ENCODE results near the gene TP53I13. TPM values are rescaled to one million over a fixed set of nuclear protein-coding genes. Genes with fewer than 3 reads are reported as not detected.

TP53I13 gene
- total and polyA plus RNA-seq, 2 of the 13 experiments (the other 11 are each of a cell fraction or from before 2014, with no cell fraction given): 16.9 to 25.7 TPM

GRCh38 chr17:29591737-29592608 is 23.5 kb downstream of the TP53I13 start (continued):
- TF ChIP-seq MIXL1 (CRISPR knock-in tag; IDR thresholded peaks at IDR 0.05): 0 out of 2 replicates have a peak, but pooled peaks have one; percentile 44
- TF ChIP-seq ETS1 (CRISPR knock-in tag; IDR thresholded peaks at IDR 0.05): no peak
- TF ChIP-seq SNAPC5 (CRISPR knock-in tag; IDR thresholded peaks at IDR 0.05; ENCODE audit: borderline replicate concordance): no peak
- TF ChIP-seq IRF2 (CRISPR knock-in tag; IDR thresholded peaks at IDR 0.05): peak; percentile 88
- TF ChIP-seq ZMAT3 (CRISPR knock-in tag; conservative IDR thresholded peaks at IDR 0.05): 0 out of 2 replicates have a peak, but pooled peaks have one; percentile 12
- TF ChIP-seq SUZ12 (IDR thresholded peaks at IDR 0.05; ENCODE audit: low read depth, low read length): no peak
- TF ChIP-seq ATF1 (CRISPR knock-in tag; IDR thresholded peaks at IDR 0.05): no peak
- peak; percentile 81; the same call in 1 of the 2 replicates for TF ChIP-seq GTF3A (CRISPR knock-in tag; conservative IDR thresholded peaks at IDR 0.05)
- no peak for TF ChIP-seq ZNF839 (CRISPR knock-in tag; IDR thresholded peaks at IDR 0.05; ENCODE audit: borderline replicate concordance)
- no peak for TF ChIP-seq PCBP1 (IDR thresholded peaks at IDR 0.05; ENCODE audit: borderline replicate concordance, low read depth, low read length)
- no peak for TF ChIP-seq ZBTB2 (CRISPR knock-in tag; IDR thresholded peaks at IDR 0.05; ENCODE audit: low read depth)
- TF ChIP-seq CTCF (CRISPR knock-in tag; IDR thresholded peaks at IDR 0.05): peak; percentile 99
- no peak for TF ChIP-seq ZNF580 (CRISPR knock-in tag; IDR thresholded peaks at IDR 0.05; ENCODE audit: borderline replicate concordance, low read depth)
- TF ChIP-seq SP4 (CRISPR knock-in tag; IDR thresholded peaks at IDR 0.05): peak; percentile 46; the same call in 1 of the 2 replicates
- no peak for TF ChIP-seq ZNF614 (CRISPR knock-in tag; IDR thresholded peaks at IDR 0.05; ENCODE audit: borderline replicate concordance)
- TF ChIP-seq ZNF841 (CRISPR knock-in tag; IDR thresholded peaks at IDR 0.05; ENCODE audit: borderline replicate concordance): no peak
- TF ChIP-seq ZNF567 (CRISPR knock-in tag; IDR thresholded peaks at IDR 0.05; ENCODE audit: borderline replicate concordance): 0 out of 2 replicates have a peak, but pooled peaks have one; percentile 26
- TF ChIP-seq PRMT3 (CRISPR knock-in tag; IDR thresholded peaks at IDR 0.05; ENCODE audit: borderline replicate concordance, low read depth): peak; percentile 57; the same call in 1 of the 2 replicates
- TF ChIP-seq TOPORS (CRISPR knock-in tag; IDR thresholded peaks at IDR 0.05): 0 out of 2 replicates have a peak, but pooled peaks have one; percentile 15
- TF ChIP-seq ZBTB20 (CRISPR knock-in tag; IDR thresholded peaks at IDR 0.05; ENCODE audit: borderline replicate concordance, low read depth): no peak
- TF ChIP-seq SNAI1 (CRISPR knock-in tag; IDR thresholded peaks at IDR 0.05; ENCODE audit: borderline replicate concordance): no peak
- TF ChIP-seq ZNF768 (CRISPR knock-in tag; IDR thresholded peaks at IDR 0.05): peak; percentile 75
- peak; percentile 41; the same call in 1 of the 2 replicates for TF ChIP-seq HNF4A (CRISPR knock-in tag; IDR thresholded peaks at IDR 0.05)
- no peak for TF ChIP-seq ZNF256 (CRISPR knock-in tag; conservative IDR thresholded peaks at IDR 0.05)

Measured in HepG2 (cell line).